Muscle of leg (tissue), 11 donors: ENCODE measurements around the gene TBC1D2B. TPM values are rescaled to one million over a fixed set of nuclear protein-coding genes. Genes with fewer than 3 reads are reported as not detected.

Experiments used
- DNase-seq: peaks from one replicate; pipeline ENCODE4 v3.0.0; 2013
- H3K27ac ChIP-seq: one replicate; pipeline ENCODE4 v1.5.1; 2013; ENCODE audit warnings: mild to moderate bottlenecking, low read length, control low read depth
- H3K27me3 ChIP-seq: one replicate; pipeline ENCODE4 v1.6.1; 2013; ENCODE audit warnings: low read length; ENCODE audit not compliant: control insufficient read depth, insufficient read depth
- H3K36me3 ChIP-seq: one replicate; pipeline ENCODE4 v1.6.1; 2013; ENCODE audit warnings: low read length; ENCODE audit not compliant: control insufficient read depth, insufficient read depth
- H3K4me1 ChIP-seq: one replicate; pipeline ENCODE4 v1.6.1; 2013; ENCODE audit warnings: low read length; ENCODE audit not compliant: control insufficient read depth, insufficient read depth
- H3K4me3 ChIP-seq: one replicate; pipeline ENCODE4 v1.5.1; 2013; ENCODE audit warnings: low read length, control low read depth
- H3K9me3 ChIP-seq: replicated peaks from 2 replicates; pipeline ENCODE4 v1.6.1; 2013; ENCODE audit warnings: low read depth, low read length; ENCODE audit not compliant: control insufficient read depth
- WGBS: methylation state at CpG from one replicate; pipeline ENCODE4 v1.1.5; 2013; ENCODE audit warnings: missing lambda C conversion rate; ENCODE audit not compliant: insufficient coverage; 5-methylcytosine and 5-hydroxymethylcytosine counted together
- polyA plus RNA-seq, 8 donors: library from polyadenylated mRNA; unstranded; fragments of 120-200 nt; gene quantifications; one replicate each; pipeline versions ENCODE4 v1.2.1 to v1.2.3, GENCODE V29; 2013; ENCODE audit warnings: inconsistent platforms in 1 of 8, low replicate concordance in 1 of 8; ENCODE audit not compliant: insufficient read length in 8 of 8, insufficient read depth in 1 of 8
- total RNA-seq: library from RNA; stranded (reverse); fragments of 120-200 nt; gene quantifications from one replicate; pipeline ENCODE4 v1.2.4, GENCODE V29; 2013

The TBC1D2B gene
- total and polyA plus RNA-seq, 9 donors, result 21.5 to 38.4 (median 29.8) TPM

GRCh38 chr15:78100886-78101285 is 23.4 kb upstream of the TBC1D2B start:
- peaks cover 6% of the 10 kb centered on the region for H3K27me3 ChIP-seq
- no peaks in the 10 kb centered on the region for H3K36me3 ChIP-seq
- 79% methylated on average over 2 of the region's 2 CpGs for WGBS

GRCh38 chr15:78098131-78098755 is 20.7 kb upstream of the TBC1D2B start:
- no peak for DNase-seq
- Histone ChIP-seq H3K9me3 (no peaks in the 10 kb centered on the region), H3K36me3 (no peaks in the 10 kb centered on the region), H3K4me3 (no peak overlapping the region), H3K4me1 (peaks cover 19% of the 10 kb centered on the region), H3K27ac (no peak overlapping the region), H3K27me3 (peaks cover 10% of the 10 kb centered on the region)
- 91% methylated on average over 7 of the region's 11 CpGs for WGBS

More at GRCh38 chr15:78100886-78101285, 23.4 kb upstream of the TBC1D2B start:
- no peak for DNase-seq
- Histone ChIP-seq H3K9me3 (no peaks in the 10 kb centered on the region), H3K4me3 (no peak overlapping the region), H3K4me1 (peaks cover 16% of the 10 kb centered on the region), H3K27ac (no peak overlapping the region)

GRCh38 chr15:78097667-78098066 is 20.2 kb upstream of the TBC1D2B start:
- Histone ChIP-seq H3K27ac (no peak overlapping the region), H3K36me3 (no peaks in the 10 kb centered on the region), H3K4me3 (no peak overlapping the region), H3K9me3 (no peaks in the 10 kb centered on the region), H3K4me1 (peaks cover 19% of the 10 kb centered on the region), H3K27me3 (peaks cover 10% of the 10 kb centered on the region)
- no peak for DNase-seq
- 83% methylated on average over 8 of the region's 9 CpGs for WGBS

- Histone ChIP-seq H3K9me3 (no peaks in the 10 kb centered on the region), H3K36me3 (no peaks in the 10 kb centered on the region), H3K4me1 (peaks cover 30% of the 10 kb centered on the region), H3K27me3 (peaks cover 9% of the 10 kb centered on the region), H3K4me3 (no peak overlapping the region), H3K27ac (peak overlapping the region; percentile 1)
- DNase-seq, result peak; percentile 90
- 11% methylated on average over 2 of the region's 5 CpGs for WGBS
Measured at GRCh38 chr15:78093242-78094020, 15.9 kb upstream of the TBC1D2B start.

GRCh38 chr15:78092261-78093041 is 14.9 kb upstream of the TBC1D2B start, which contains the start of gene SH2D7:
Gene SH2D7, plus strand, starts transcription at chr15:78092561. Its CDS starts 24 bp downstream, at chr15:78092585.
- no peak within 1 kb of the TSS for H3K4me3 ChIP-seq
- no peaks in the 10 kb centered on the region for H3K9me3 ChIP-seq
- DNase-seq, result no peak
- WGBS, result 68% methylated on average over 7 of the region's 11 CpGs
- peak within 1 kb of the TSS; percentile 1 for H3K27ac ChIP-seq
- no peaks in the 10 kb centered on the region for H3K36me3 ChIP-seq
- peaks cover 6% of the 10 kb centered on the region for H3K27me3 ChIP-seq
- H3K4me1 ChIP-seq, result peaks cover 30% of the 10 kb centered on the region

GRCh38 chr15:78090422-78091063 is 13.0 kb upstream of the TBC1D2B start:
- Histone ChIP-seq H3K4me1 (peaks cover 33% of the 10 kb centered on the region), H3K9me3 (no peaks in the 10 kb centered on the region), H3K36me3 (no peaks in the 10 kb centered on the region), H3K27me3 (peaks cover 6% of the 10 kb centered on the region), H3K27ac (no peak overlapping the region), H3K4me3 (no peak overlapping the region)
- 53% methylated on average over 2 of the region's 3 CpGs for WGBS
- no peak for DNase-seq

- no peak overlapping the region for H3K4me3 ChIP-seq
Measured at GRCh38 chr15:78088773-78089080, 11.2 kb upstream of the TBC1D2B start.

GRCh38 chr15:78087951-78088772 is 10.7 kb upstream of the TBC1D2B start:
- H3K4me3 ChIP-seq, result no peak overlapping the region
- 87% methylated on average over 12 of the region's 12 CpGs for WGBS
- DNase-seq, result no peak
- H3K9me3 ChIP-seq, result no peaks in the 10 kb centered on the region
- H3K4me1 ChIP-seq, result peaks cover 36% of the 10 kb centered on the region
- H3K36me3 ChIP-seq, result no peaks in the 10 kb centered on the region
- H3K27ac ChIP-seq, result no peak overlapping the region
- H3K27me3 ChIP-seq, result peaks cover 2% of the 10 kb centered on the region

More at GRCh38 chr15:78088773-78089080, 11.2 kb upstream of the TBC1D2B start:
- no CpG with 5 or more reads among the region's 3 CpGs for WGBS
- no peak for DNase-seq
- Histone ChIP-seq H3K4me1 (peaks cover 40% of the 10 kb centered on the region), H3K36me3 (no peaks in the 10 kb centered on the region), H3K9me3 (no peaks in the 10 kb centered on the region), H3K27ac (no peak overlapping the region), H3K27me3 (peaks cover 2% of the 10 kb centered on the region)

GRCh38 chr15:78085928-78086327 is 8.4 kb upstream of the TBC1D2B start:
- H3K9me3 ChIP-seq, result no peaks in the 10 kb centered on the region
- peaks cover 28% of the 10 kb centered on the region for H3K4me1 ChIP-seq
- peak overlapping the region; percentile 84 for H3K27ac ChIP-seq
- H3K4me3 ChIP-seq, result no peak overlapping the region
- no peaks in the 10 kb centered on the region for H3K36me3 ChIP-seq
- no CpG with 5 or more reads among the region's 1 CpG for WGBS
- peaks cover 2% of the 10 kb centered on the region for H3K27me3 ChIP-seq
- DNase-seq, result peak; percentile 96
